NCI-H2196 treated with DMSO at 0.1 percent for 48 hours (cell line): ENCODE measurements around the gene LGI4.
A peak's percentile ranks its signal among the peaks of the same experiment; 100 is the strongest.

ENCODE experiments used
- DNase-seq: peaks from one replicate; lab custom pipeline; 2025; ENCODE audit not compliant: unreplicated experiment; lab: John Stamatoyannopoulos, UW

Gene LGI4

DNA sequence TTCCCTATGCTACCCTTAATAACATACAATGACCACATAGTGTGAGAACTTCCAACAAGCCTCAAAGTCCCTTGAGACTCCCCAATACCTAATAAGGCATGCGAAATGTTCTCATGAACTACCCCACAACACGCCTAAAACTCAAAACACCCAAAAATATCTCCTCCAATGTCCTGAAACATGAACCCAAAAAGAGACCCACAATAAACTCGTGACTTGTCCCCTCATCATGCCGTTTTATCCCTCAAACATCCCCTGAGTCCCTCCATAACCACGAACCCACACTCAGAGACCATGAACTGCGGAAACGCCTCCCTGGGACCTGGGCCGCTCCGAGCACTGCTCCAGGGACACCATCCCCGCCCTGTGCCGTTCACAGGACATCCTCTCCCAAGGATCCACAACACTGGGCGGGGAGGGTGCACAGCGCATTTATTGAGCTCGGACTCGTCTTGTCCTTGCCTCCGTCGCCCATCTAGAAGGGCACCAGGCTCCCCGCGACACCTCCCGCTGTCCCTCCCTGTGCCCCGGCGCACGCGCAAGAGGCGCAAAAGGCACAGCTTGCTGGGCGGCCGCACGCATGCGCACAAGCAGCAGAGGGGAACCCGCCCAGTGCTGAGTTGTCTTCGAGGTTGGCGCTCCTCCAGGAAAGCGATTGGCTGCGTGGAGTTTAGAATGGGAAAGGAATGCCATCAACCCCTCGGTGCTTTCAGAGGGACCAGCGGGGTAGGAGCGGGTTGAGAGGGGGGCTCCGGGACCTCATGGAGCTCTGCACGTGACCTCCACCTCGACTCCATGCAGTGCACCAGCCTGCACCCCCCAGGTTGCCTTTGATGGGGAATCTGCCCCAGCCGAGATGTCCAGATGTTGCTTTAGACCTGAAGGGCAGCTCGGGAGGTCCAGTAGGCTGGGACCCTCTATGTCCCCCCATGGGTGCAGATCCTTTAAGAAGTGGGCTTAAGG is 10.5 kb downstream of the LGI4 start:
- DNase-seq: peak; percentile 90

DNA sequence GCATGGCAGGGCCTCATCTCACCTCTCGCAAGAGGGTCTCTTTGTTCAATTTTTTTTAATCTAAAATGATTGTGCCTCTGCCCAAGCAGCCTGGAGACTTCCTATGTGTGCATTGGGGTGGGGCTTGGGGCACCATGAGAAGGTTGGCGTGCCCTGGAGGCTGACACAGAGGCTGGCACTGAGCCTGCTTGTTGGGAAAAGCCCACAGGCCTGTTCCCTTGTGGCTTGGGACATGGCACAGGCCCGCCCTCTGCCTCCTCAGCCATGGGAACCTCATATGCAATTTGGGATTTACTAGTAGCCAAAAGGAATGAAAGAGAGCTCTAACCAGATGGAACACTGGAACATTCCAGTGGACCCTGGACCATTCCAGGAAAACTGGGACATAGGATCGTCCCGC is 11.3 kb downstream of the LGI4 start:
- DNase-seq: no peak

DNA sequence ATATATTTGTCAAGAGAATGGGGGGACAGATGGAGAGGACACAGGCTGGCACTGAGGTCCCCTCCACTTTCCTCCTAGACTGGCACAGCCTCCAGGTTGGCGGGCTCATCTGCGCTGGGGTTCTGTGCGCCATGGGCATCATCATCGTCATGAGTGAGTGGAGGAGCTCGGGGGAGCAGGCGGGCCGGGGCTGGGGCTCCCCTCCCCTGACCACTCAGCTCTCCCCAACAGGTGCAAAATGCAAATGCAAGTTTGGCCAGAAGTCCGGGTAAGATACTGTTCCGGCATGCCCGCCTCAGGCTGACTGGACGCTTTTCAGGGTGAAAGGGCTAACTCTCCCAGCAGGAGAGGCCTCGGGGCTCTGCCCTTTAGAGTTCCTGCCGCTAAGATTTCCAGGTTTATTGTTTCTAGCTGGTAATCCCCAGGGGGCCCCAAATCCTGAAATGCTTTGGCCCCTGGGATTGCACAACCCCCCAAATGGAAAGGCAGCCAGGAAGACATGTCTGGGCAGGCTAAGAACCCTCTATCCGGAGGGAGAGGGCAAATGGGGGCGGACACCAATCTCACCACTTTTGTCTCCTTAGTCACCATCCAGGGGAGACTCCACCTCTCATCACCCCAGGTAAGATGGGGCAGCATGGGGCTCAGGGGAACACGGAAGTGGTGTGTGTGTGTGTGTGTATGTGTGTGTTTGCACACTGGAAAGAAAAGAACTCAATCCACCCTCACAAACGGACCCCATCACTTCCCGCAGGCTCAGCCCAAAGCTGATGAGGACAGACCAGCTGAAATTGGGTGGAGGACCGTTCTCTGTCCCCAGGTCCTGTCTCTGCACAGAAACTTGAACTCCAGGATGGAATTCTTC is 11.9 kb downstream of the LGI4 start:
- no peak for DNase-seq

DNA sequence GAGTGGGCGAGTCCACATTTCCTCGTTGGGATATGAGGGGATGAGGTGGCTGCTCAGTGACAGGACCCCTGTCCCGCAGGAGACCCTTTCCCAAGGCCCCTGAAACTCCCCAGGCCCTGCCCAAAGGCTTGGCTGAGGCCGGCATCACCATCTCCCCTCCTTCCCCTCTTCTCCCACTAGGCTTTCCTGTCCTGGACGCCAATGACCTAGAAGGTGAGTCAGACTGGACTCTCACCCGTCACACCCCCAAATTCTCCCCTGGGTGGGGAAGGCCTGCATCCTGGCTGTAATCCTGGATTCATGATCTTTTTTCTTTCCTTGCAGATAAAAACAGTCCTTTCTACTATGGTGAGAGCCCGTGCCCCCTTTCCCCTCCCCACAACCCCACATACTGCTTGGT is 14.0 kb downstream of the LGI4 start:
- DNase-seq: no peak

DNA sequence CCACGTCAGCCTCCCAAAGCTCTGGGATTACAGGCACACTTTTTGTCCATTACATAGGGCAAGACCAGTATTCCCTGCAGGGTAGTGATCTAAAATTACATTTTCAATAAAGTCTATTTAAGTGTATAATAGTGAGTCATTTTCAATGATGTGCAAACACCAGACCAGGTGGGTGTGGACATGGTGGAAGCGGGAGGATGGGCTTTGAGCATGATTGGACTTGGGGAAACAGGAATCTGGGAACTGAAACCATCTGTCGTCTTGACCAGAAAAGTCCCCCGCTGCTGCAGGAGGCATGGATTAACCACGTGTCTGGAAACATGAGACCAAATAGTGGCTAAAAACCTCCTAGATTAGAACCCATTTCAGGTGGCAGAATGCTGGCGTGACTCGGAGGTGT is 14.4 kb downstream of the LGI4 start:
- peak; percentile 95 for DNase-seq

DNA sequence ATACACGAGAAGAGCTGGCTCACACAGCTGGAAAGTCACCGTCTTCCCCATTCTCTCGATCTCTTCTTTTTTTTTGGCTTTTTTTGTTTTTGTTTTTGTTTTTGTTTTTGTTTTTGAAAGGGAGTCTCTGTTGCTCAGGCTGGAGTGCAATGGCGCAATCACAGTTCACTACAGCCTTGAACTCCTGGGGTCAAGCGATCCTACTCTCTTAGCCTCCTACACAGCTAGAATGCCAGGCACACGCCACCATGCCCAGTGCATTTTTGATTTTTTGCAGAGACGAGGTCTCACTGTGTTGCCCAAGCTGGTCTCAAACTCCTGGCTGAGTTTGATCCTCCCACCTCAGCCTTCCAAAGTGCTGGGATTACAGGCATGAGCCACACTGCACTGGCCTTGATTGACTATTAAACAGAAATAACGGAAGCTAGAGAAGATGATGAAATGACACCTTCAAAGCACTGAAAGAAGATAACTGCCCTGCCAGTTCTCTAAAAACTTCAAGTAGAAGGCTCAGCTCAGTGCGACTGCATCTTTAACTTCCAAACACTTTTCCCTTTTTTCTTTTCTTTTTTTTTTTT is 15.2 kb downstream of the LGI4 start:
- DNase-seq: no peak

DNA sequence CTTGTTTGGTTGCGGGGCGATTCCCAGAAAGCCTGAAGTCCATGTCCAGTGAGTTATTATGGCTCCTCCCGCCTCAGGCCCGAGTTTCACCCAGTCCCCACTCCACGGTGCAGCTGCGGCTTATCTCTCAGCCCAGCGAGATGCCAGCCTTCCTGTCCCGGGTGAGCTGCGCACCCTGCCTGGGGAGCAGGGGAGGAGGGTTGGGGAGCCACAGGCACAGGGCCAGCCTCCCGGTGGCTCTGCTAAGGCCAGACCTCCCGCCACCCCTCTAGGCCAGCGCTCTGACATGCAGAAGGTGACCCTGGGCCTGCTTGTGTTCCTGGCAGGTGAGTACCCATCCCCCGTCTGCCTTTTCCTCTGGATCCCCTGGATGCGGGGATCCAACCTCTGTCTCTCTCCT is 15.8 kb downstream of the LGI4 start:
- no peak for DNase-seq

DNA sequence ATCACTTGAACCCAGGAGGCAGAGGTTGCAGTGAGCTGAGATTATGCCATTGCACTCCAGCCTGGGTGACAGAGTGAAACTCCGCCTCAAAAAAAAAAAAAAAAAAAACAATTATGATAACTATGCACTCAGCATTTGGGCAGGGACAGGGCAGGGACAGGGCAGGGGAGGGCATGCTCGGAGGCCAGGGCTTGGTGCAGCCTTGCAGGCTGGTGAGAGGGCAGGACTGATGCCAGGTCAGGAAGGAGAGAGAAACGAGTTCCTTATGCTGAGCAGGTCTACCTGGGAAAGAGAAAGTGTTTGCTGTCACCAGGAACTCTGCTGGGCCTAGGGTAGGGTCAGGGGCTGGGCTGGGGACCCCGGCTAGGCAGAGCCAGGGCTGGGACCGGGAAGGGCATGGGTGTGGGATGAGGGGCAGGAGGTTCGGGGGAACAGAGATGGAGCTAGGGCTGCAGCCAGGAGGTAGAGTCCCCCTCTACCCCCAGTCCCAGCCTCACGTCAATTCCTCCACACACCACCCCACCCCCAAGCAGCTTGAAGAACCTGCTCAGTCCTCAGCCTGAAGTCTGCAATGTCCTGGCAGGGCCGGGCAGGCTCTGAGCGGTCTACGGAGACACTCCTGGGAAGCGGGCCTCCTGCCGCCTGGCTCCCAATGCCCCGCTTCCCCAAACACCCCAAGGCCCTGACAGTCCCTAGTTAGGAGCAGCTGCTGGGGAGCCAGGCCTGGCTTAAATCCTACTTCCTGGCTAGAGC is 16.4 kb downstream of the LGI4 start:
- no peak for DNase-seq

DNA sequence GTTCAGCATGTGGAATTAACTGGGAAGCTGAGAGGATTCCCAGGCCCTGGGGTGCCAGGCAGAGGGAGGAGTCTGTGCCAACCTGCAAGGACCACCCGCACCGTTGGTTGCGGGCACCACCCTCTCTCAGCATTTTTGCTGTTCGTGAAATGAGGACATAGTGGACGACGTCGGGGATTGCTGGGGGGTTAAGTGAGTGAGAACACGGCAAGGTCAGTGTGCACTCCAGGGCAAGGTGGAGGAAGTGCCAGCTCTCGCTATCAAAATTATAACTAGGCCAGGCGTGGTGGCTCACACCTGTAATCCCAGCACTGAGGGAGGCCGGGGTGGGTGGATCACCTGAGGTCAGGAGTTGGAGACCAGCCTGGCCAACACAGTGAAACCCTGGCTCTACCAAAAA is 17.1 kb downstream of the LGI4 start:
- DNase-seq: no peak

DNA sequence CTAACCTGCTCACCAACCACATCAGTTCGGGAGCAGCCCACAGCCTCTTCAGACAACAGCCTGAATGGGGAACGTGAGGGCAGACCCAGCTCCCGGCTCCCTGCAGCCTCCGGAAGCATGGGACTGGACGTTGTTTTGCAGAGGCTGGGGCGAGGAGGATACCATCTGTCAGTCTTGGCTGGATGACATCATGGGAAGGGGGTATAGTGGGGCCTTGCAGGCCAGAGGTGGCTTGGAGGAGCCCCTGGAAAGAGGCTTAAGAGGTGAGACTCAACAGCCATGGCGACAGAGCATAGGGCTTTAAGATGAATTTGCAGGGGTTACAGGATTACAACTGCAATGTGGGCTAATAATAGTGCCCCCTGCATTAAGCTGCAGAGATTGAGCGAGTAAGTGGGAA is 17.7 kb downstream of the LGI4 start:
- no peak for DNase-seq

DNA sequence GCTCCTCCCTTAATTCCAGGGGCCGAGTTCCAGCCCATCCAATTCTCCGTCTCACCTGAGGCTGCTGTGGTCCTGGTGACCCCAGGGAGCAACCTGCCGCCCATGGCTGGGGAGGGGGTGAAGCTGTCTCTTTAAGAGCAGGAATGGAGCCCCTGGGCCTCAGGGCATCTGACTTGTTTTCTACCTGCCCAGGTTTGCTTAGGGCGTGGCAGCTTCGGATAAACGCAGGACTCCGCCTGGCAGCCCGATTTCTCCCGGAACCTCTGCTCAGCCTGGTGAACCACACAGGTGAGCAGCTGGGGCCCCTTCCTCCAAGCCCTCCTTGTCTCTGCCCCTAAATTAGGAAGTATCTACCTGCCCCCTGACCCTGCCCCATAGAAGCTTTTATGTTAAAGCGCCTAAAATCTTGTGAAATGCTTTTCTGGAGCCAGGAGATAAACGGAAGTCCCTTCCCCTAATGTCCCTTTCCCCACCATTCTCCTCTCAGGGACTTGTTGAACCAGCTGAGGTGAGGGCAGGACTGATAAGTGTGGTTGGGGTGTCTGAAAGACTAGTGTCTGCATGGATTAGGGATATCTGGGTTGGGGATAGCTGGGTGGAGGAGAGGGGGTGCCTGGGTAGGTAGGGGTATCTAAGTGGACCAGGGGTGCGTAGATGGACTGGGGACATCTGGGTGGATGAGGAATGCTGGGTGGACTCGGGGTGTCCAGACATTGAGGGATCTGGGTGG is 18.6 kb downstream of the LGI4 start:
- no peak for DNase-seq

DNA sequence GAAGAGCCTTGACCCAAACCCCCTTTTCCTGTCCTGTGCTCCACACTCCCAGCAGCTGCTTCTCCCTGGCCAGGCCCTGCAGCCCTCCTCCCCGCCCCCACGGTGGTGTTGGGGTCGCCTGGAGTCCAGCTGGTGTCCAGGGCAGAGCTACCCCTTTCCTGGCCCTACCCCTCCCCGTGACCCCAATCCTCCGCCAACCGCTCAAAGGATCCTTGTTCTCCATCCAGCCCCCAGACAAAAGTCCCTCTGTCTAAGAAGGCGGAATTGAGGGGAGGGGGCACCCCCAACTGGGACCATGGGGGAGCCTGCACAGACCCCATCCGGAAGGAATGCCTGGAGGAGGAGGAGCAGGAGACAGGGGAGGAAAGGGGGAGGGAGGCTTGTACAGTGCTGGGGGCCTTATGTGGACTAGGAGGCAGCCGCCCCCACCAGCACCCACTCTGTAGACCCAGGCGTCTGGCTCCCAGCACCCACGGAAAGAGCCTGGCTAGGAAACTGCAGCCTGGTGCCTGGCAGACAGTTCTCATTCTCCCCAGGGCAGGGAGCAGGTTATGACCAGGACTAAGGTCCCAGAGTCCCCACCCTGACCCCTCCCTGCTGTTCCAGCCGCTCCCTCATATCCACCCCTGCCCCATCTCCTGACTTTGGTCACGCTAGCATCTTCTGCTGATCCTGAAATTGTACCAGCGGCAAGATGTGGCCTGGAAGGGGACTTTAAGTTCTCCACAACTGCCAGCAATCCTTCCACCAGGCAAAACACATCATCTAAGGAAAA is 19.5 kb downstream of the LGI4 start, which contains the start of gene FXYD3:
Gene FXYD3 (plus strand): TSS at position 647 of the 775 bp plus-strand sequence. CDS start 3,554 bp downstream, outside the sequence.
- DNase-seq: no peak

DNA sequence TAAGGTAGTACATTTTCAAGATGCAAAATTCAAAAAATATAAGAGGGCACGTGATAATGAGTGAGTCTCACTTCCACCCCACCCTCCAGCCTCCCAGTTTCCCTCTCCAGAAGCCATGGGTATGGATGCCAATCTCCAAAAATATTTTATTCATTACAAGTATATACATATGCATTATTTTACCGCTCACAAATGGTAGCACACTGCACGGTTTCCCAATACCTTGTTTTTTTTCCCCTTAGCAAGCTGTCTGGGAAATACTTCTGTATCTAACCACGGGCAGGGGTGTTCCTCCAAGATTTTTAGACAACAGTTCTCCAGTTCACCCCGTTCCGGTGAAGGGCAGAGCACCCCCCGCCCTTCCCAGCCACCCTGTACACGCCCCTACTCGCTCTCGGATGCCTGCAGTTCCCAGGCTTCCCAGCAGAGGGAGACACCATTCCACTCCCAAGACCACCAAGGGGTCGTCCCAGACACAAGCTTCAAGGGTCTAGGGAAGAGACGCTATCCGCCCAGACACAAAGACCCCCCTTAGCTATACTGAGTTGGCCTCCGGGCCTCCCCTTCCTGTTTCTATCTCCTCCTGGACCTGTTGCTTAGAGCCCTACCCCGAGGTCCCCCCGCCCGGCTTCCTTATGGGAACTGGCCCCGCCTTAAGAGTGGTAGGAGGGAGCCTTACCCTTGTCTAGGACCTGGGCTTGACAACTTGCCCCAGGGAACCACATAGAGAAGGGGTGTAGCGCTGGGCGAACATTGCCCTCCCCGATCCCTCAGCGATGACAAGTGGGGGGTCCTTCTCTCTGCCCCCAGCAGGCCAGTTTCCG is 20.3 kb downstream of the LGI4 start:
- no peak for DNase-seq

DNA sequence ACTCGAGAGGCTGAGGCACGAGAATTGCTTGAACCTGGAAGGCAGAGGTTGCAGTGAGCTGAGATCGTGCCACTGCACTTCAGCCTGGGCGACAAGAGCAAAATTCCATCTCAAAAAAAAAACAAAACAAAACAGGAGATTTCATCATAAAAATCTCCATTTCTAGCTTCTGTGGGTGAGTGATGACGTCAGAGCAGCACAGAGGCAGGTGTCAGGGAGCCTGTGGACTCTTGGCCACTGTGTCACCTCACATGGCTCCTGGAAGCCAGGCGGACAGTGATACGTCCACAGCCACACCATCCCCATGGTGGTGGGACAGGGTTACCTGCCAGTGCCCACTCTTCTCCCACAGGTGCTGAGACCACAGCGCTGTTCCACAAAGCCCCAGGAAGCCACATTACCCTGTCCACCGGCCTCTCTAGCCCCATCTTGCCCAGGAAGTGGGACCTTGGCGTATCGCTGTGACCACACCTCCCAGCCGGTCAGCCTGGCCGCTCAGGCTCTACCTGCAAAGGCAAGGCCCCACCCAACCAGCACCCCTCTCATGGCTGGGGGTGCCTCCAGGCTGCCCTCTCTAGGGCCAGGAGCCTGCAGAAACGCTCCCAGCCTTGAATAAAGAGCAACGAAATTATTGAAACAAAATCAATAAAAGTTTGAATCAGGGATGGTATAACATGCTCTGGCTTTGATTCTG is 21.7 kb downstream of the LGI4 start:
- DNase-seq: no peak

DNA sequence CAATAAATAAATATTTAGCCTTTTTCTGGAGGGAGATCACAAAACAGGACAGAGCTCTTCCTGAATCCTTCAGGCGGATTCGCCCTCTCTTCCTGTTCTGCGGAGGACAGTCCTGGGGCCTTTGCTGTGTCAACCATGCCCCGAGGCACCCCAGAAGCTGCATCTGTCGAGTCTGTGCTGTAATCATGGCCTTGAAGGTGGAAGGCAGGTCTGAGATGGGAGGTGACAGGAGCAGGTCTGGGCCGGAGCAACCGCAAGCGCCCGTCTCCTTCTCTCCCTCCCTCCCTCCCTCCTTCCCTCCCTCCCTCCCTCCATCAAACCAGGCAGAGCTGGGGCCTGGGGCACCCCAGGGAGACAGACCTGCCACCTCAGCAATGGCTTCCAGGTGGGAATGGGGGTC is 23.9 kb downstream of the LGI4 start:
- no peak for DNase-seq

DNA sequence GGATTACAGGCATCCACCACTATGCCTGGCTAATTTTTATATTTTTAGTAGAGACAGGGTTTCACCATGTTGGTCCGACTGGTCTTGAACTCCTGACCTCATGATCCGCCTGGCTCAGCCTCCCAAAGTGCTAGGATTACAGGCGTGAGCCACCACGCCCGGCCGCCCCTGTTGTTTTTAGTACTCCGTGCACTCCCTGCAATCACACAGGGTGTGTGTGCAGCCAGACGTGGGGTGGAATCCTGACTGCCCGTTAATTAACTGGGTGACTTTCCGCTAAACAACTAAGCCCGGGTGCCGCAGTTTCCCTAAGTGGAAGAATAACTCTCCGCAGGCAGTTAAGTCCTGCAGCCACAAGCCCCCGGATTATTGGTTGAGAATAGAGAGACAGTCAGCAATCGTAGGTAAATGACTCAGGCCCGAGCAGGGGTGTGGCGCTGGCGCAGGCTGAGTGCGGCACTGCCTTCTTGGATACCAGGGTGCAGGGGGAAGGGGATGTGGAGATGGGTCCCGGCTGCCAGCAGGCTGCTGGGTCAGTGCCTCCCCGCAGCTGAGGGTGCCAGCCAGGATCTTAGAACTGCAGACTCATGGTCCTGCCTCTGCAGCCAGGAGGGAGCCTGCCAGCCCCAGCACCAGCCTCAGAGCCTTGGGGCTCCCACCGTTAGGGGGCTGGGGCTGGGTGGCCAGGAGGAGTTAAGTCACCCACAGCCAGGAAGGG is 25.3 kb downstream of the LGI4 start:
- no peak for DNase-seq

DNA sequence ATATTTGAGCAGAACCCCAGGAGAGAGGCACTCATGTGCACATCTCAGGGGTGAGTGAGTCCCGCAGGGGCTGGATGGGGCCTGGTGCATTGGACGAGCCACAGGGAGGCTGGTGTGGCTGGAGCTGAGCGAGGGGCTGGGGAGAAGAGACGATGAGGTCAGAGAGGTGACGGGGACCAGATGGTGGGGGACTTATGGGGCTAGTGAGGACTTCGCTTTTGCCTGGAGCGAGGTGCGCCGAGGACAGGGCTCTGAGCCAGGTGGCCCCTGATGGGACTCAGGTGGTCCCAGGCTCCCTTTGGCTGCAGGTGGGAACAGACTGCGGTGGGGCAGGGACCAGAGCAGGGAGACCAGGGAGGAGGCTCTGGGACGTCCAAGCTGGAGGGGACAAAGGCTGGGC is 26.1 kb downstream of the LGI4 start:
- no peak for DNase-seq
